ENCODE measurements around the gene GOLGA3. TPM values are rescaled to one million over a fixed set of nuclear protein-coding genes. Genes with fewer than 3 reads are reported as not detected.

GOLGA3 gene
- total and polyA plus RNA-seq, 2 experiments from 2014 or later, result 10.3 to 57.8 TPM

- TF ChIP-seq ZNF462 (CRISPR knock-in tag; IDR thresholded peaks at IDR 0.05) (no peak), POLR2AphosphoS5 (IDR thresholded peaks at IDR 0.05; ENCODE audit: low read depth) (no peak)
These were observed 40.8 kb downstream of the GOLGA3 start (continued) for GRCh38 chr12:132787877-132788276.

- H4K20me1 ChIP-seq (replicated peaks; ENCODE audit: insufficient read depth), result no peaks in the 10 kb centered on the region
- H3K36me3 ChIP-seq (ENCODE audit: insufficient read depth), result peaks cover 16% of the 10 kb centered on the region; the same call in 1 of the 2 replicates
- no peak for TF ChIP-seq REST (IDR thresholded peaks at IDR 0.05; ENCODE audit: unreplicated experiment)
- TF ChIP-seq EZH2 (IDR thresholded peaks at IDR 0.05; ENCODE audit: low read depth, unreplicated experiment), result no peak
- TF ChIP-seq NANOG (IDR thresholded peaks at IDR 0.05; ENCODE audit: borderline replicate concordance), result no peak
- TF ChIP-seq ZNF331 (CRISPR knock-in tag; IDR thresholded peaks at IDR 0.05; ENCODE audit: low read depth), result no peak
- no peak for TF ChIP-seq CREB1 (CRISPR knock-in tag; IDR thresholded peaks at IDR 0.05; ENCODE audit: low read depth)
- TF ChIP-seq EZH2phosphoT487 (IDR thresholded peaks at IDR 0.05; ENCODE audit: unreplicated experiment), result no peak
- TF ChIP-seq ZNF114 (CRISPR knock-in tag; IDR thresholded peaks at IDR 0.05), result no peak
- no peak for TF ChIP-seq JUNB (IDR thresholded peaks at IDR 0.05; ENCODE audit: unreplicated experiment)
- no peak for TF ChIP-seq POLR2AphosphoS5 (IDR thresholded peaks at IDR 0.05; ENCODE audit: low read depth)
These were observed 42.5 kb downstream of the GOLGA3 start for GRCh38 chr12:132786192-132786591.

More at GRCh38 chr12:132786192-132786591, 42.5 kb downstream of the GOLGA3 start:
- Histone ChIP-seq H3F3A (replicated peaks; ENCODE audit: low read depth) (0 out of 2 replicates have a peak, but pooled peaks cover 6% of the 10 kb centered on the region), H3K9me2 (ENCODE audit: insufficient read depth) (no peaks in the 10 kb centered on the region), H3K4me2 (no peak overlapping the region), H3K4me3 (no peak overlapping the region), H3K27me3 (ENCODE audit: insufficient read depth) (no peaks in the 10 kb centered on the region), H2AFZ (no peak overlapping the region), H3K4me1 (ENCODE audit: insufficient read depth) (no peaks in the 10 kb centered on the region), H3K79me2 (replicated peaks; ENCODE audit: insufficient read depth) (no peaks in the 10 kb centered on the region), H3K27ac (ENCODE audit: low read depth) (no peak overlapping the region)
- peaks cover 5% of the 10 kb centered on the region for H3K27me3 Mint-ChIP-seq (ENCODE audit: insufficient read depth, low read depth, poor library complexity)
- H3K4me1 Mint-ChIP-seq, result no peaks in the 10 kb centered on the region
- H3K27ac Mint-ChIP-seq, result peak overlapping the region; percentile 39; the same call in 1 of the 2 replicates
- H3K4me3 Mint-ChIP-seq, result no peak overlapping the region
- DNase-seq (ENCODE audit: low spot score), result no peak
- H3K9me3 Mint-ChIP-seq, result no peaks in the 10 kb centered on the region
- no peak for ATAC-seq
- H3K36me3 Mint-ChIP-seq (ENCODE audit: low read depth), result peaks cover 70% of the 10 kb centered on the region

All from GM23338 (cell line).